T-cell (primary cell): ENCODE results near the gene RHOH. TPM values are rescaled to one million over a fixed set of nuclear protein-coding genes. Genes with fewer than 3 reads are reported as not detected.

Experiments used
- ATAC-seq, 4 experiments: fragments of 200-7000 bp in 3 of 4; fragments of 150-1000 bp in 1 of 4; cut with Tn5 transposase; replicated peaks in 1 of 4; 1 replicate in 3 of 4; 2 replicates in 1 of 4; pipeline ENCODE4 v1.10.0; 2021; ENCODE audit warnings: moderate library complexity in 3 of 4, mild to moderate bottlenecking in 2 of 4, moderate number of reproducible peaks in 1 of 4
- CTCF ChIA-PET, 2 donors: fragments of 300-600 bp; sonication (Branson Sonifier 250); formaldehyde crosslinking; loops; one replicate each; lab custom pipeline; 2022; ENCODE audit warnings: antibody characterized with exemption in 2 of 2; lab: Charles Lee
- POLR2A ChIA-PET, 2 donors: fragments of 300-600 bp; sonication (Branson Sonifier 250); formaldehyde crosslinking; loops; one replicate each; lab custom pipeline; 2022; ENCODE audit warnings: antibody characterized with exemption in 2 of 2; lab: Charles Lee
- DNase-seq, 35 experiments: peaks; one replicate each; pipeline versions ENCODE4 v3.0.0 to v3.0.0-alpha.2; 2013 to 2023
- H3K27ac ChIP-seq: one replicate; pipeline ENCODE4 v1.5.1; 2013; ENCODE audit warnings: low read length
- H3K27me3 ChIP-seq, 2 experiments: replicated peaks in 1 of 2; 1 replicate in 1 of 2; 2 replicates in 1 of 2; pipeline versions ENCODE4 v1.6.1 to v1.7.0; 2013; ENCODE audit warnings: low read length in 1 of 2, mixed read lengths in 1 of 2; ENCODE audit not compliant: control insufficient read depth in 2 of 2, insufficient read depth in 2 of 2; ENCODE audit errors: extremely low read depth in 1 of 2
- H3K36me3 ChIP-seq, 2 donors: 1 replicate in 1 of 2; 2 replicates in 1 of 2; pipeline versions ENCODE4 v1.6.1 to v1.7.0; 2013; ENCODE audit warnings: low read length in 1 of 2; ENCODE audit not compliant: control insufficient read depth in 2 of 2, insufficient read depth in 1 of 2; ENCODE audit errors: extremely low read depth in 1 of 2
- H3K4me1 ChIP-seq, 2 experiments: 1 replicate in 1 of 2; 2 replicates in 1 of 2; pipeline versions ENCODE4 v1.6.1 to v1.7.0; 2013; ENCODE audit warnings: low read length in 2 of 2, mixed read lengths in 1 of 2; ENCODE audit not compliant: insufficient read depth in 2 of 2, control insufficient read depth in 1 of 2; ENCODE audit errors: extremely low read depth in 1 of 2
- H3K4me3 ChIP-seq, 2 donors: 1 replicate in 1 of 2; 2 replicates in 1 of 2; pipeline versions ENCODE4 v1.5.1 to v1.7.0; 2013; ENCODE audit warnings: mild to moderate bottlenecking in 2 of 2, low read length in 1 of 2, moderate library complexity in 1 of 2; ENCODE audit not compliant: control insufficient read depth in 1 of 2; ENCODE audit errors: extremely low read depth in 1 of 2
- H3K9me3 ChIP-seq: 2 replicates; pipeline ENCODE4 v1.7.0; 2013
- H3K27ac Mint-ChIP-seq, 2 donors: one replicate each; pipeline ENCODE4 v1.8.0; 2020 to 2021; ENCODE audit warnings: mild to moderate bottlenecking in 2 of 2, mixed read lengths in 2 of 2
- H3K27me3 Mint-ChIP-seq, 2 donors: one replicate each; pipeline ENCODE4 v1.8.0; 2021 to 2022; ENCODE audit warnings: mixed read lengths in 2 of 2
- H3K36me3 Mint-ChIP-seq: one replicate; pipeline ENCODE4 v1.8.0; 2021; ENCODE audit warnings: mixed read lengths
- H3K4me1 Mint-ChIP-seq, 3 donors: one replicate each; pipeline ENCODE4 v1.8.0; 2020 to 2022; ENCODE audit warnings: mixed read lengths in 3 of 3, mild to moderate bottlenecking in 1 of 3
- H3K4me3 Mint-ChIP-seq, 3 donors: one replicate each; pipeline ENCODE4 v1.8.0; 2020 to 2022; ENCODE audit warnings: mild to moderate bottlenecking in 3 of 3, mixed read lengths in 3 of 3, moderate library complexity in 3 of 3
- H3K9me3 Mint-ChIP-seq, 3 donors: one replicate each; pipeline ENCODE4 v1.8.0; 2020 to 2022; ENCODE audit warnings: mixed read lengths in 3 of 3
- WGBS: methylation state at CpG from one replicate; pipeline ENCODE4 v1.1.5; 2013; ENCODE audit warnings: missing lambda C conversion rate; ENCODE audit not compliant: insufficient coverage; 5-methylcytosine and 5-hydroxymethylcytosine counted together
- total RNA-seq, 35 experiments: library from RNA in 6 of 35; stranded (reverse) in 6 of 35; fragments of 120-200 nt in 1 of 35; gene quantifications; one replicate each; pipeline versions ENCODE4 v1.2.1 to v1.2.4 and lab custom pipeline; 2013 to 2026

The RHOH gene
- total RNA-seq, 5 donors from 2014 or later (not counting 1 experiment from before 2014, with no cell fraction given): 174 to 436 (median 216) TPM

- POLR2A ChIA-PET: interaction anchor here (0.6 to 1.9 kb wide), 6 partner anchors 10 to 40 kb away, joined by 3 to 8 read pairs (median 4); no protein-coding TSS in a partner anchor
- Histone ChIP-seq H3K36me3 (no peaks in the 10 kb centered on the region), H3K4me3 (no peak overlapping the region), H3K27me3 (no peaks in the 10 kb centered on the region), H3K27ac (peak overlapping the region; percentile 99), H3K9me3 (no peaks in the 10 kb centered on the region), H3K4me1 (peaks cover 33 to 43% of the 10 kb centered on the region in 2 experiments)
- 83% methylated on average over 1 of the region's 5 CpGs for WGBS
- Mint-ChIP-seq H3K9me3 (no peaks in the 10 kb centered on the region), H3K27ac (peak overlapping the region; percentile 95 to 96), H3K36me3 (no peaks in the 10 kb centered on the region), H3K4me1 (peaks cover 73 to 78% (median 75%) of the 10 kb centered on the region in 3 donors), H3K27me3 (no peaks in the 10 kb centered on the region), H3K4me3 (peak overlapping the region; percentile 82 to 98 (median 96))
- ATAC-seq (no peak), DNase-seq (no peak)
- CTCF ChIA-PET: interaction anchor here (0.7 to 3.4 kb wide), 6 partner anchors 21 to 127 kb away, joined by 3 to 15 read pairs (median 4); no protein-coding TSS in a partner anchor
Measured at GRCh38 chr4:40190019-40190418, 6.8 kb upstream of the RHOH start.

- WGBS: no CpG with 5 or more reads among the region's 5 CpGs
- Mint-ChIP-seq H3K27me3 (no peaks in the 10 kb centered on the region), H3K36me3 (no peaks in the 10 kb centered on the region), H3K9me3 (no peaks in the 10 kb centered on the region), H3K4me3 (peak overlapping the region; percentile 82 to 98 (median 96)), H3K27ac (peak overlapping the region; percentile 95 to 96), H3K4me1 (peaks cover 78 to 81% (median 79%) of the 10 kb centered on the region in 3 donors)
- ChIA-PET CTCF (interaction anchor here (0.7 to 3.4 kb wide), 7 partner anchors 12 to 126 kb away, joined by 3 to 15 read pairs (median 3); no protein-coding TSS in a partner anchor), POLR2A (interaction anchor here (0.6 to 2.0 kb wide), 10 partner anchors 9 to 113 kb away, joined by 3 to 8 read pairs (median 4); no protein-coding TSS in a partner anchor)
- Histone ChIP-seq H3K9me3 (no peaks in the 10 kb centered on the region), H3K4me1 (peaks cover 36 to 48% of the 10 kb centered on the region in 2 experiments), H3K27ac (peak overlapping the region; percentile 99), H3K4me3 (peak overlapping the region in 1 of 2 donors; percentile 43), H3K36me3 (no peaks in the 10 kb centered on the region), H3K27me3 (no peaks in the 10 kb centered on the region)
- DNase-seq: no peak
- ATAC-seq: no peak
Measured at GRCh38 chr4:40190465-40190864, 6.4 kb upstream of the RHOH start.

- Mint-ChIP-seq H3K4me3 (peak overlapping the region; percentile 82 to 98 (median 96)), H3K27ac (peak overlapping the region; percentile 95 to 96), H3K36me3 (no peaks in the 10 kb centered on the region), H3K27me3 (no peaks in the 10 kb centered on the region), H3K9me3 (no peaks in the 10 kb centered on the region), H3K4me1 (peaks cover 80 to 83% (median 82%) of the 10 kb centered on the region in 3 donors)
- H3K27me3 ChIP-seq: no peaks in the 10 kb centered on the region
- 44% methylated on average over 10 of the region's 14 CpGs for WGBS
- ATAC-seq: peak; percentile 45 to 62 (median 59)
- peaks cover 42 to 55% of the 10 kb centered on the region in 2 experiments for H3K4me1 ChIP-seq
- DNase-seq: peak in 17 of 35 experiments; percentile 24 to 66 (median 45)
- H3K4me3 ChIP-seq: peak overlapping the region; percentile 20 to 43
- peak overlapping the region; percentile 99 for H3K27ac ChIP-seq
- H3K9me3 ChIP-seq: no peaks in the 10 kb centered on the region
- H3K36me3 ChIP-seq: no peaks in the 10 kb centered on the region
- POLR2A ChIA-PET: interaction anchor here (0.6 to 2.0 kb wide), 11 partner anchors 8 to 112 kb away, joined by 3 to 8 read pairs (median 4); no protein-coding TSS in a partner anchor
- CTCF ChIA-PET: interaction anchor here (0.5 to 3.4 kb wide), 18 partner anchors 11 to 915 kb away, joined by 3 to 15 read pairs (median 4); no protein-coding TSS in a partner anchor
Measured at GRCh38 chr4:40190880-40191815, 5.7 kb upstream of the RHOH start.

- H3K4me3 Mint-ChIP-seq: peak overlapping the region; percentile 75 to 98 (median 96)
- ChIA-PET CTCF (interaction anchor here (0.6 to 3.4 kb wide), 11 partner anchors 16 to 916 kb away, joined by 3 to 15 read pairs (median 4); no protein-coding TSS in a partner anchor), POLR2A (interaction anchor here (0.6 to 2.0 kb wide), 6 partner anchors 7 to 546 kb away, joined by 3 to 7 read pairs (median 4); no protein-coding TSS in a partner anchor)
- DNase-seq (no peak), ATAC-seq (no peak)
- WGBS: 59% methylated on average over 4 of the region's 8 CpGs
- H3K9me3 Mint-ChIP-seq: no peaks in the 10 kb centered on the region
- H3K27me3 Mint-ChIP-seq: no peaks in the 10 kb centered on the region
- Histone ChIP-seq H3K36me3 (no peaks in the 10 kb centered on the region), H3K27ac (peak overlapping the region; percentile 99), H3K27me3 (no peaks in the 10 kb centered on the region), H3K4me1 (peaks cover 44 to 60% of the 10 kb centered on the region in 2 experiments), H3K4me3 (peak overlapping the region; percentile 33 to 43), H3K9me3 (no peaks in the 10 kb centered on the region)
- H3K27ac Mint-ChIP-seq: peak overlapping the region; percentile 95 to 96
- H3K4me1 Mint-ChIP-seq: peaks cover 79 to 88% (median 80%) of the 10 kb centered on the region in 3 donors
- no peaks in the 10 kb centered on the region for H3K36me3 Mint-ChIP-seq
Measured at GRCh38 chr4:40192114-40193015, 4.5 kb upstream of the RHOH start.

- ChIA-PET POLR2A (interaction anchor here in 1 of 2 donors (0.6 kb wide), 1 partner anchor 546 kb away, joined by 4 read pairs; no protein-coding TSS in a partner anchor), CTCF (interaction anchor here in 1 of 2 donors (2.7 kb wide), 1 partner anchor 114 kb away, joined by 16 read pairs; no protein-coding TSS in a partner anchor)
- Histone ChIP-seq H3K4me1 (peaks cover 44 to 60% of the 10 kb centered on the region in 2 experiments), H3K9me3 (no peaks in the 10 kb centered on the region), H3K27me3 (no peaks in the 10 kb centered on the region), H3K27ac (peak overlapping the region; percentile 99), H3K36me3 (no peaks in the 10 kb centered on the region), H3K4me3 (peak overlapping the region; percentile 33 to 43)
- DNase-seq (peak in 28 of 35 experiments; percentile 13 to 73 (median 45)), ATAC-seq (peak; percentile 11 to 48 (median 46))
- H3K36me3 Mint-ChIP-seq: peaks cover 4% of the 10 kb centered on the region
- peak overlapping the region; percentile 95 to 96 for H3K27ac Mint-ChIP-seq
- H3K4me1 Mint-ChIP-seq: peaks cover 73 to 82% (median 75%) of the 10 kb centered on the region in 3 donors
- H3K27me3 Mint-ChIP-seq: no peaks in the 10 kb centered on the region
- H3K9me3 Mint-ChIP-seq: no peaks in the 10 kb centered on the region
- peak overlapping the region; percentile 75 to 98 (median 96) for H3K4me3 Mint-ChIP-seq
- 50% methylated on average over 2 of the region's 11 CpGs for WGBS
Measured at GRCh38 chr4:40193016-40193571, 3.7 kb upstream of the RHOH start.
